ENCODE measurements around the gene ZCCHC14. TPM values are rescaled to one million over a fixed set of nuclear protein-coding genes. Genes with fewer than 3 reads are reported as not detected.

Gene ZCCHC14
- total RNA-seq, 1 donor from 2014 or later, result 28.0 TPM

GRCh38 chr16:87441886-87442580, 50.8 kb downstream of the ZCCHC14 start:
- Mint-ChIP-seq H3K36me3 (ENCODE audit: low read depth) (peaks cover 15% of the 10 kb centered on the region), H3K27me3 (ENCODE audit: low read depth) (no peaks in the 10 kb centered on the region), H3K4me1 (ENCODE audit: low read depth) (peaks cover 15% of the 10 kb centered on the region), H3K9me3 (ENCODE audit: low read depth) (no peaks in the 10 kb centered on the region), H3K27ac (ENCODE audit: unreplicated experiment) (no peak overlapping the region), H3K4me3 (ENCODE audit: unreplicated experiment) (no peak overlapping the region)
- peak; percentile 51 for DNase-seq (ENCODE audit: low spot score)
- TF ChIP-seq CTCF (IDR thresholded peaks at IDR 0.05), result no peak

- H3K4me3 Mint-ChIP-seq (ENCODE audit: unreplicated experiment), result no peak overlapping the region
- H3K27ac Mint-ChIP-seq (ENCODE audit: unreplicated experiment), result no peak overlapping the region
- DNase-seq (ENCODE audit: low spot score), result no peak
- peaks cover 7% of the 10 kb centered on the region for H3K36me3 Mint-ChIP-seq (ENCODE audit: low read depth)
- no peaks in the 10 kb centered on the region for H3K27me3 Mint-ChIP-seq (ENCODE audit: low read depth)
- TF ChIP-seq CTCF (IDR thresholded peaks at IDR 0.05), result no peak
- peaks cover 33% of the 10 kb centered on the region for H3K4me1 Mint-ChIP-seq (ENCODE audit: low read depth)
- no peaks in the 10 kb centered on the region for H3K9me3 Mint-ChIP-seq (ENCODE audit: low read depth)
Observed at GRCh38 chr16:87439926-87440325, 52.9 kb downstream of the ZCCHC14 start.

- H3K9me3 Mint-ChIP-seq (ENCODE audit: low read depth), result no peaks in the 10 kb centered on the region
- H3K4me3 Mint-ChIP-seq (ENCODE audit: unreplicated experiment), result no peak overlapping the region
- H3K27ac Mint-ChIP-seq (ENCODE audit: unreplicated experiment), result no peak overlapping the region
- peaks cover 3% of the 10 kb centered on the region for H3K36me3 Mint-ChIP-seq (ENCODE audit: low read depth)
- peak; percentile 58 for DNase-seq (ENCODE audit: low spot score)
- H3K27me3 Mint-ChIP-seq (ENCODE audit: low read depth), result no peaks in the 10 kb centered on the region
- no peak for TF ChIP-seq CTCF (IDR thresholded peaks at IDR 0.05)
- H3K4me1 Mint-ChIP-seq (ENCODE audit: low read depth), result peaks cover 33% of the 10 kb centered on the region
Observed at GRCh38 chr16:87438611-87438985, 54.2 kb downstream of the ZCCHC14 start.

- Mint-ChIP-seq H3K9me3 (ENCODE audit: low read depth) (no peaks in the 10 kb centered on the region), H3K27ac (ENCODE audit: unreplicated experiment) (no peak overlapping the region), H3K4me3 (ENCODE audit: unreplicated experiment) (no peak overlapping the region), H3K27me3 (ENCODE audit: low read depth) (no peaks in the 10 kb centered on the region), H3K36me3 (ENCODE audit: low read depth) (peaks cover 1% of the 10 kb centered on the region), H3K4me1 (ENCODE audit: low read depth) (peaks cover 34% of the 10 kb centered on the region)
- no peak for TF ChIP-seq CTCF (IDR thresholded peaks at IDR 0.05)
- peak; percentile 42 for DNase-seq (ENCODE audit: low spot score)
Observed at GRCh38 chr16:87437911-87438610, 54.8 kb downstream of the ZCCHC14 start.

GRCh38 chr16:87437327-87437726, 55.5 kb downstream of the ZCCHC14 start:
- Mint-ChIP-seq H3K9me3 (ENCODE audit: low read depth) (no peaks in the 10 kb centered on the region), H3K27ac (ENCODE audit: unreplicated experiment) (no peak overlapping the region), H3K27me3 (ENCODE audit: low read depth) (no peaks in the 10 kb centered on the region), H3K4me3 (ENCODE audit: unreplicated experiment) (no peak overlapping the region), H3K36me3 (ENCODE audit: low read depth) (no peaks in the 10 kb centered on the region), H3K4me1 (ENCODE audit: low read depth) (peaks cover 31% of the 10 kb centered on the region)
- no peak for TF ChIP-seq CTCF (IDR thresholded peaks at IDR 0.05)
- peak; percentile 81 for DNase-seq (ENCODE audit: low spot score)
